ENCODE data around the gene STK16.
A peak's percentile ranks its signal among the peaks of the same experiment; 100 is the strongest.
"Not testable (repeated sequence)": the region's sequence is repeated elsewhere in the genome, so short reads cannot be mapped to it uniquely, and the experiment has no call there.

STK16 gene

DNA sequence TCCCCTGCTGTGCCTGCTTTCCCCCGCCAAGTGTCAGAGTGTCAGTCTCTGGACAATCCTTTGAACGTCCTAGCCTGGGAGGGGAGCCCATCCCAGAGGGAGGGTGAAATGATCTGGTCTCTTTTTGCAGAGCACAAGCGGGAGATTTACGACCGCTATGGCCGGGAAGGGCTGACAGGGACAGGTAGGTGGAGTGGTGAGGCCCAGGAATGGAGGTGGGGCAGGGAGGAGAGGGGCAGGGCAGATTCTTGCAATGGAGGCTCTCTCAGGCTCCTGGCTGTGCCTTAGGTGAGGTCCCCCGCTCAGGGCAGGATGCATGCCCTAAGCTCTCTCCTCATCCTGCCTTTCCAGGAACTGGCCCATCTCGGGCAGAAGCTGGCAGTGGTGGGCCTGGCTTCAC lies 36.3 kb downstream of the STK16 start:
- H3K4me3 ChIP-seq (ENCODE audit: low read depth, low read length) = no peak overlapping the region
- DNase-seq (ENCODE audit: low read depth) = no peak

- H3K4me3 ChIP-seq (ENCODE audit: low read depth, low read length) = no peak overlapping the region
- DNase-seq (ENCODE audit: low read depth) = no peak
These were observed 37.1 kb downstream of the STK16 start for GRCh38 chr2:219282375-219282774.

DNA sequence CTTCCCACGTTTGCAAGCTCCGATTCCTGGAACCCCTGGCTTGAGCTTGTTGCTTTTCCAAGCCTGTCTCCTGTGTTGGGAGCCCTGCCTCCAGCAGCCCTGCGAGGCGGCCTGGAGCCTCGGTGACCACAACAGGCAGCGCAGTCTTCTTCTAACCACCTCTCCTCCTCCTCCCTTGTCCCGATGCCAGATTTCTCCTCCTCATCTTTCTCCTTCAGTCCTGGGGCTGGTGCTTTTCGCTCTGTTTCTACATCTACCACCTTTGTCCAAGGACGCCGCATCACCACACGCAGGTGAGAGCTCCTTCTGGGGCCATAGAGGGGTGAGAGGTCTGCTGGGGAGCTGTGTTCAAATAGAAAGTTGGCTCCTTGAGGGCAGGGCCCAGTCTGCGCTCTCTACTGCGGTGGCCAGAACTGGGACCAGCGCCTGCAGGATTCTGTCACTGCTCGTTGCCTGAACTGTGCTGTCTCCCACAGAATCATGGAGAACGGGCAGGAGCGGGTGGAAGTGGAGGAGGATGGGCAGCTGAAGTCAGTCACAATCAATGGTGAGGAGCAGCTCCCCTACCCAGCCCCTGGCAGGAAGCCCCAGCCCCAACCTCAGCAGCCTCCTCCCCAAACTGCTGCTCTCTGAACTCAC lies 37.8 kb downstream of the STK16 start:
- no peak overlapping the region for H3K4me3 ChIP-seq (ENCODE audit: low read depth, low read length)
- no peak for DNase-seq (ENCODE audit: low read depth)

GRCh38 chr2:219284501-219285372 lies 39.5 kb downstream of the STK16 start:
- no peak for DNase-seq (ENCODE audit: low read depth)

DNA sequence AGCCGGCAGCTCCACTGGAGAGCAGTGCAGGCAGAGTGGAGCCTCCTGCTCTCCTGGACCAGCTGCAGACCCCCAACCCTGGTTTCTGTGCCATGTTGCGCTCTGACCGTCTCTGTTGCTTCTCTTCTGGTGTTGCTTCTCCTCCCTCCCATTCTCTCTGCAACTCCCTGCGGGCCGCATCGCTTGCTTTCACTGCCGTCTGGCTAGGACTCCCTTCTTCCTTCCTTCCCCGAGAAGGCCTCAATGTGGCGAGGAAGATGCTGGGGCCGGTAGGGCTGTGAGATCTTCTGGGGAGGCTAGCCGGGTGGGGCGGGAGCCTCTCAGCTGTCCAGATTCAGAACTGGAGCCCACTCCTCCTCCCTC lies 40.1 kb downstream of the STK16 start:
- H3K4me3 ChIP-seq (ENCODE audit: low read depth, low read length) = peak overlapping the region; percentile 13
- no peak for DNase-seq (ENCODE audit: low read depth)

More at GRCh38 chr2:219284501-219285372, 39.5 kb downstream of the STK16 start:
- no peak overlapping the region for H3K4me3 ChIP-seq (ENCODE audit: low read depth, low read length)

GRCh38 chr2:219285894-219286425 lies 40.7 kb downstream of the STK16 start:
- DNase-seq (ENCODE audit: low read depth) = peak; percentile 63
- H3K4me3 ChIP-seq (ENCODE audit: low read depth, low read length) = peak overlapping the region; percentile 13

- no peak for DNase-seq (ENCODE audit: low read depth)
- H3K4me3 ChIP-seq (ENCODE audit: low read depth, low read length) = no peak overlapping the region
These were observed 41.3 kb downstream of the STK16 start for GRCh38 chr2:219286436-219287115.

GRCh38 chr2:219287116-219287440 lies 41.8 kb downstream of the STK16 start:
- not testable (repeated sequence) for H3K4me3 ChIP-seq (ENCODE audit: low read depth, low read length); DNase-seq (ENCODE audit: low read depth)

DNA sequence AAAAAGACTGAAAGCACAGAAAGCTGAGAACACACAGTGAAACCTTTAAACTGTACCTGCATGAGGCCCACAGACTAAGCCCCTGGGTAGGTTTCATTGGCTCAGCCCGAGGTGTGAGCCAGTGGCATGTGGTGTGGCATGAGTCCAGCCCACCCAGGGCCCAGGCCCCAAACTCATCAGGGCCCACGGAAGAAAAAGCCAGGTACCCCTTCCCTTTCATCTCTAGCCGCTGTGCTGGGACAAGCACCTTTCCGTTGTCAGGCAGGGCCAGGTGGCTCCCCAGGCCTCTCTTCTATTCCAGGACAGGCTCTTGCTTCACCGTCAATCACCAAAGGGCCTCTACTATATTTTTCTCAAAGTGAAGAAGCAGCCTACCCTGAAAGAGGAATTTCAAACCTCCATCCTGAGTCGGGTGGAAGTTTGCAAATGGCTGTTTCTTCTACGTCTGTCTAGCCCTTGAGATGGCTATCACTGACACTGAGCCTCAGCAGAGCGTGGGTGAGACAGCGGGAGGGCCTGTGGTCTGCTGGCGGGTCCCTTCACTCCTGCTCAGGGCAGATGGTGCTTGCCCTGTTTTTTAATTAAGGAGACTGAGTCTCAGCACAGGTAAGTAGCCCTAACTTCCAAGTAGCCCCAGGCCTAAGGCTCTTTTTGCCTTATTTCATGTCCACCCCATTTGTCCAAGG lies 42.4 kb downstream of the STK16 start:
- H3K4me3 ChIP-seq (ENCODE audit: low read depth, low read length) = no peak overlapping the region
- no peak for DNase-seq (ENCODE audit: low read depth)

DNA sequence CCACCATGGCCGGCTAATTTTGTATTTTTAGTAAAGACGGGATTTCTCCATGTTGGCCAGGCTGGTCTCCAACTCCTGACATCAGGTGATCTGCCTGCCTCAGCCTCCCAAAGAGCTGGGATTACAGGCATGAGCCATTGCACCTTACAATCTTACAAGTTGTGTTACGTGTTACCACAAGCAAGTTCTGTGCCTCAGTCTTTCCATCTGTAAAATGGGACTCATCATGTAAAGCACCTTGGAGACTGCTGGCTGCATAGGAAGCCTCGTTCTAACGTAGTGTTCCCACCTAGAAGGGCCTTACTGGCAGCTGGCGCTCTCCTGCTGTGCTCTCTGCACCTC lies 43.9 kb downstream of the STK16 start:
- DNase-seq (ENCODE audit: low read depth) = no peak
- H3K4me3 ChIP-seq (ENCODE audit: low read depth, low read length) = no peak overlapping the region

GRCh38 chr2:219289537-219290361 lies 44.5 kb downstream of the STK16 start:
- no peak overlapping the region for H3K4me3 ChIP-seq (ENCODE audit: low read depth, low read length)
- DNase-seq (ENCODE audit: low read depth) = peak; percentile 96

DNA sequence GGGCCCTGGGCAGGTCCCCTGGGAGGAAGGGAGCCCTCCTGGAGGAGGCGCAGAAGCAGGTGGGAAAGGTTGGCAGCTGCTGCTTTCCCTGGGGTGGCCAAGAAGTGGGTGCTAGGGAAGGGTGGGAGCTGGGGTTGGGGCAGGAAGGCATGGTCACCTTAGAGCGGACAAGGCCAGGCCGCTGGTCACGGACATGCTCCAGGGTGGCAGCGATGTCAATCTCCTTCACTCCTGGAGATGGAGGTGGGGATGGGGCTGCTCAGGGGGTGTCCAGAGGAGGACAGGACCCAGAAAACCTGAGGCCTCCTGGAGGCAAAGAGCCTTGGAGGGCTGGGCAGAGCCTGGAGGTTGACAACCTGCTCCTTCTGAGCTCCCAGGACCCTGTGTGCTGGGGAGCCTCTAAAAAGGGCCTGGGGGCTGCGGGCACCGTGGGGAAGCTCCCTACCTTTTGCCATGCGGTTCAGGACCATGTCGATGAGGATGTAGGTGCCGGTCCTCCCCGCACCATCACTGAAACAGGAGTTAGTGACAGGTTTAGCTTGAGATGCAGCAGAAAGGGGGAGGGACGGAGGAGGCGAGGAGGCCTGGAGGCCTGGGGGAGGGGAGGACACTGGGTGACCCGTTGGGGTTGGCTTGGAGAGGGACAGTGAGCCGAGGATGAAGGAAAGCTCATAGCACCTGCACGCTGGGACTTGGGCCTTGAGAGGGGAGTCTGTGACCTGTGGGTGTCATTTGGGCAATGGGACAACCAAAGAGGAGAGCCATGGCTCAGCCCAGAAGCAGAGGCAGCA lies 45.3 kb downstream of the STK16 start:
- DNase-seq (ENCODE audit: low read depth) = no peak
- no peak overlapping the region for H3K4me3 ChIP-seq (ENCODE audit: low read depth, low read length)

GRCh38 chr2:219291394-219291793 lies 46.1 kb downstream of the STK16 start:
- DNase-seq (ENCODE audit: low read depth) = no peak
- H3K4me3 ChIP-seq (ENCODE audit: low read depth, low read length) = no peak overlapping the region

DNA sequence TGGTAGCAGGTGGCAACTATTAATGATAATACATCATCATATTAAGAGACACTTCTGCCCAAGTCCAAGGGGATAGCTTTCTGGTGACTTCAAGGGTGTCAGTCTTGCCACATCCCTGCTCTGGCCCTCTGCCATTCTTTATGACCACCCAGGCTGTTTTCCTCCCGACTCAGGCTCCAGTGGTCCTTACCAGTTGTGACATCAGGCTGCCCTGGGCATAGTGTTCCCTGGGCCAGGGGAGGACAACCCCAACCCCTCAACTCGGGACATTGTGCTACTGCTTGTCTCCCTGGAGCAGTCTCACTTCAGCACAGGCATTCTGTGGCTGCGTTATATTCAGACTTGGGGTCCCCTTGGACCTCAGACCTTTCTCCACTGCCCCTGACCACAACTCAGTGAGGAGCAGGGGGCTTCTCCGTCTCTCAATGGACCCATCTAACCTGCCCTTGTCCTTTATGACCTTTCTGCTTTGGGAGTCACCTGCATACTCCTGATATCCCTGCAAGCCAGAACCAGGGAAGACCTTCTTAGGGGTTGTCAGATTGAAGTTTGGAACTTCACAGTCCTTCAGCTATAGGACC lies 46.7 kb downstream of the STK16 start:
- DNase-seq (ENCODE audit: low read depth) = no peak
- no peak overlapping the region for H3K4me3 ChIP-seq (ENCODE audit: low read depth, low read length)

GRCh38 chr2:219292616-219293015 lies 47.3 kb downstream of the STK16 start:
- no peak for DNase-seq (ENCODE audit: low read depth)
- no peak overlapping the region for H3K4me3 ChIP-seq (ENCODE audit: low read depth, low read length)

DNA sequence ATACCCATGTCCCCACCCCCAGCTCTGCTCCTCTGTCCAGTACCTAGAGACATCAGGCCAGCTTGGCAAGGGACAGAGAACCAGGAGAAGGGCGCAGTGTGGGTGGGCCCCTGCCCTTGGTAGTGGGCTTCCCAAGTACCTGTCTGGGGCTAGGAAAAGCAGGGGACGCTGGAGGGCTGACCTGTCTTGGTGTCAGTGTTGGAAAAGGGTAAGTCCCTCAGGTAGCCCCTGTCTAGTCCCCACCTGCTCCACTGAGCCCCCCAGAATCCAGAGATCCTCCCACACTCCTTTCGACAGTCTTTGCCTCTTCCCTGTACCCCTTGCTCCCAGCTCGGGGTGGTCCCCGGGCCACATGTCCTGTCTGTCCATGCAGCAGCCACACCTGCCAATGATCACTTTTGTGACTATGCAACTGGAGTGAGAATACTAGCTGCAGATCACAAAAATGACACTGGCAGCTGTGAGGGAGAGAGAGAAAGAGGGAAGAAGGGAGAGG lies 48.5 kb downstream of the STK16 start:
- H3K4me3 ChIP-seq (ENCODE audit: low read depth, low read length) = no peak overlapping the region
- no peak for DNase-seq (ENCODE audit: low read depth)

- no peak for DNase-seq (ENCODE audit: low read depth)
- H3K4me3 ChIP-seq (ENCODE audit: low read depth, low read length) = peak overlapping the region; percentile 48
These were observed 49.4 kb downstream of the STK16 start for GRCh38 chr2:219294356-219295351.
